Gastrocnemius medialis (tissue), 4 donors: ENCODE data around the gene UNC45A. TPM values are rescaled to one million over a fixed set of nuclear protein-coding genes. Genes with fewer than 3 reads are reported as not detected.

ENCODE experiments used
- ATAC-seq, 2 donors: fragments of 150-250 bp; one replicate each; pipeline ENCODE4 v1.9.1; 2016
- DNase-seq, 2 donors: peaks; one replicate each; pipeline ENCODE4 v3.0.0-alpha.2; 2019
- H3K27ac ChIP-seq, 4 donors: fragments of 200-600 bp; sonication (generic); 1 replicate in 1 of 4; 2 replicates in 3 of 4; pipeline ENCODE4 v1.5.1; 2016 to 2018; ENCODE audit warnings: mild to moderate bottlenecking in 2 of 4, moderate library complexity in 1 of 4
- H3K27me3 ChIP-seq, 3 donors: fragments of 200-600 bp; sonication (generic) in 2 of 3; 1 replicate in 1 of 3; 2 replicates in 2 of 3; pipeline versions ENCODE4 v1.5.1 to v1.6.0; 2016 to 2019; ENCODE audit warnings: mild to moderate bottlenecking in 1 of 3, moderate library complexity in 1 of 3
- H3K36me3 ChIP-seq, 2 donors: fragments of 200-600 bp; sonication (generic) in 1 of 2; one replicate each; pipeline ENCODE4 v1.5.1; 2017 to 2018
- H3K4me1 ChIP-seq, 2 donors: fragments of 200-600 bp; sonication (generic) in 1 of 2; one replicate each; pipeline ENCODE4 v1.5.1; 2016 to 2017; ENCODE audit warnings: mild to moderate bottlenecking in 2 of 2
- H3K4me3 ChIP-seq, 4 donors: fragments of 200-600 bp; sonication (generic) in 3 of 4; 1 replicate in 1 of 4; 2 replicates in 3 of 4; pipeline ENCODE4 v1.5.1; 2016 to 2019; ENCODE audit warnings: mild to moderate bottlenecking in 2 of 4
- H3K9me3 ChIP-seq, 3 donors: fragments of 200-600 bp; sonication (generic) in 2 of 3; 1 replicate in 1 of 3; 2 replicates in 2 of 3; pipeline ENCODE4 v1.5.1; 2016 to 2019
- POLR2A ChIP-seq, 2 donors: fragments of 450-650 bp; IDR thresholded peaks; one replicate each; pipeline ENCODE4 v1.6.1; 2017; ENCODE audit warnings: antibody characterized with exemption in 2 of 2, mild to moderate bottlenecking in 2 of 2, moderate library complexity in 2 of 2
- in situ Hi-C, 4 donors: fragments of 200-750 bp; cut with MboI; loops; one replicate each; pipeline versions ENCODE4 v1.15.0 to v1.8.0; 2017; ENCODE audit warnings: low sequenced_read_pairs in 4 of 4
- intact Hi-C: fragments of 100-400 bp; cut with DNase I; formaldehyde crosslinking; loops from one replicate; pipeline ENCODE4 v1.15.1; 2023; ENCODE audit warnings: low total_unique reads
- total RNA-seq, 4 donors: library from RNA; depleted of rRNA; stranded (reverse); fragments of >200 nt; gene quantifications; one replicate each; pipeline versions ENCODE4 v1.1.0 to v1.2.3, GENCODE V29; 2016
- TF ChIP-seq, protein P1 (sequence below), 5 experiments: fragments of 450-650 bp in 3 of 5; fragments of 200-600 bp in 2 of 5; sonication (generic) in 2 of 5; IDR thresholded peaks in 4 of 5; conservative IDR thresholded peaks in 1 of 5; 1 replicate in 4 of 5; 2 replicates in 1 of 5; pipeline ENCODE4 v1.5.1; 2016 to 2019; ENCODE audit warnings: antibody characterized with exemption in 5 of 5, mild to moderate bottlenecking in 3 of 5, moderate library complexity in 3 of 5

The UNC45A gene
- total RNA-seq, 4 donors from 2014 or later, result 6.8 to 9.6 (median 7.6) TPM

DNA sequence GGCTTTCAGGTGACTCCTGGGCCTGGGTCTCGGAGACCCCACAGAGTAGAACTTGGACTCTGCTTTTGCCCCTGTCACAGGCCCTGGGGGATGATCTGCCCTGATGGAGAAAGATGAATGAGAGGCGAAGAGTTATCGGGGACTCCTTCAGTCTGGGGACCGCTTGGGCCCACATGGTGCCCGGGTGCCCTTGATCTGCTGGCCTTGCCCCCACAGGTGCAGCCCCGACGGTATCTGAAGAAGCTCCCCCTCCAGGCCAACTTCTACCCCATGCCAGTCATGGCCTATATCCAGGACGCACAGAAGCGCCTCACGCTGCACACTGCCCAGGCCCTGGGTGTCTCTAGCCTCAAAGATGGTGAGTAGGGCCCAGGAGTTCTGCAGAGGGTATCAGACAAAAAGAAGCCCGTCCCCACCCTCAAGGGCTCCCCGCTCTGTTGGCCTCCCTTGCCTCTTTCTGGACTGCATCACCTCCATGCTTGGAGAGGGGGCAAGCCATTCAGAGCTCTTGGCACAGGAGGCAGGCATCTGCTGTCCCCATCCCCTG lies 21.6 kb upstream of the UNC45A start:
- in situ Hi-C loops (no loop called here), intact Hi-C loops (no loop called here)
- TF ChIP-seq POLR2A (IDR thresholded peaks at IDR 0.05), result no peak
- H3K9me3 ChIP-seq, result no peaks in the 10 kb centered on the region
- H3K36me3 ChIP-seq, result peaks cover 0 to 76% of the 10 kb centered on the region in 2 donors
- no peak overlapping the region for H3K4me3 ChIP-seq
- ATAC-seq (no peak), DNase-seq (no peak)
- peaks cover 14 to 37% of the 10 kb centered on the region in 2 donors for H3K4me1 ChIP-seq
- H3K27ac ChIP-seq, result peak overlapping the region in 3 of 4 donors; percentile 86 to 95 (median 91)
- no peaks in the 10 kb centered on the region for H3K27me3 ChIP-seq

DNA sequence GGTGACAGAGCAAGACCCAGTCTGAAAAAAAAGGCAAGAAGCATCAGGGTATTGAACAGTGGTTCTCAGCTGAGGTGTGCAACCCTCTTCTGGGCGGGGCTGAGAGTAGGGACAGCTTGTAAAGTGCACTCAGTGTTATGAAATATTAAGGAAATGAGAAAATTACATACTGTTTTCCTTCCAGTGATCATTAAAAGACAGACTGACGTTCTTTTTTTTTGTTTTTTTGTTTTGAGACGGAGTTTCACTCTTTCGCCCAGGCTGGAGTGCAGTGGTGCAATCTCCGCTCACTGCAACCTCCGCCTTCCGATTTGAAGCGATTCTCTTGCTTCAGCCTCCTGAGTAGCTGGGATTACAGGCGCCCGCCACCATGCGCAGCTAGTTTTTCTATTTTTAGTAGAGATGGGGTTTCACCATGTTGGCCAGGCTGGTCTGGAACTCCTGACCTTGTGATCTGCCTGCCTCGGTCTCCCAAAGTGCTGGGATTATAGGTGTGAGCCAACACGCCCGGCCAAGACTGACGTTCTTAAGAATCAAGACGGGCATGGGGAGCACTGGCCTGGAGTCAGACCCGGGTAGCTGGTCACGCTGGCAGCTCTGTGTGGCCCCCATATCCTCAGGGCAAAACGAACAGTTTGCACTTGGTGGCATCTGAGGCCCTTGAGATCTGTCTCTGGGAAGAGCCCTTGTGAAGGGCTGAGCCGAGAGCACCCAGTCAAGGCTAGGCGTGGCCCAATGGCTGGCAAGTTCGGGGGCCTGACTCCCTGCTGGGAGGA lies 20.6 kb upstream of the UNC45A start:
- peaks cover 0 to 77% of the 10 kb centered on the region in 2 donors for H3K36me3 ChIP-seq
- H3K9me3 ChIP-seq, result no peaks in the 10 kb centered on the region
- H3K4me1 ChIP-seq, result peaks cover 14 to 37% of the 10 kb centered on the region in 2 donors
- ATAC-seq, result no peak
- in situ Hi-C loops (no loop called here), intact Hi-C loops (no loop called here)
- H3K27ac ChIP-seq, result peak overlapping the region; percentile 86 to 95 (median 90)
- no peak for DNase-seq
- H3K4me3 ChIP-seq, result no peak overlapping the region
- H3K27me3 ChIP-seq, result no peaks in the 10 kb centered on the region
- TF ChIP-seq, protein P1, sequence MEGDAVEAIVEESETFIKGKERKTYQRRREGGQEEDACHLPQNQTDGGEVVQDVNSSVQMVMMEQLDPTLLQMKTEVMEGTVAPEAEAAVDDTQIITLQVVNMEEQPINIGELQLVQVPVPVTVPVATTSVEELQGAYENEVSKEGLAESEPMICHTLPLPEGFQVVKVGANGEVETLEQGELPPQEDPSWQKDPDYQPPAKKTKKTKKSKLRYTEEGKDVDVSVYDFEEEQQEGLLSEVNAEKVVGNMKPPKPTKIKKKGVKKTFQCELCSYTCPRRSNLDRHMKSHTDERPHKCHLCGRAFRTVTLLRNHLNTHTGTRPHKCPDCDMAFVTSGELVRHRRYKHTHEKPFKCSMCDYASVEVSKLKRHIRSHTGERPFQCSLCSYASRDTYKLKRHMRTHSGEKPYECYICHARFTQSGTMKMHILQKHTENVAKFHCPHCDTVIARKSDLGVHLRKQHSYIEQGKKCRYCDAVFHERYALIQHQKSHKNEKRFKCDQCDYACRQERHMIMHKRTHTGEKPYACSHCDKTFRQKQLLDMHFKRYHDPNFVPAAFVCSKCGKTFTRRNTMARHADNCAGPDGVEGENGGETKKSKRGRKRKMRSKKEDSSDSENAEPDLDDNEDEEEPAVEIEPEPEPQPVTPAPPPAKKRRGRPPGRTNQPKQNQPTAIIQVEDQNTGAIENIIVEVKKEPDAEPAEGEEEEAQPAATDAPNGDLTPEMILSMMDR (IDR thresholded peaks at IDR 0.05 in 4 of 5, conservative IDR thresholded peaks at IDR 0.05 in 1 of 5), result no peak
- no peak for TF ChIP-seq POLR2A (IDR thresholded peaks at IDR 0.05)

DNA sequence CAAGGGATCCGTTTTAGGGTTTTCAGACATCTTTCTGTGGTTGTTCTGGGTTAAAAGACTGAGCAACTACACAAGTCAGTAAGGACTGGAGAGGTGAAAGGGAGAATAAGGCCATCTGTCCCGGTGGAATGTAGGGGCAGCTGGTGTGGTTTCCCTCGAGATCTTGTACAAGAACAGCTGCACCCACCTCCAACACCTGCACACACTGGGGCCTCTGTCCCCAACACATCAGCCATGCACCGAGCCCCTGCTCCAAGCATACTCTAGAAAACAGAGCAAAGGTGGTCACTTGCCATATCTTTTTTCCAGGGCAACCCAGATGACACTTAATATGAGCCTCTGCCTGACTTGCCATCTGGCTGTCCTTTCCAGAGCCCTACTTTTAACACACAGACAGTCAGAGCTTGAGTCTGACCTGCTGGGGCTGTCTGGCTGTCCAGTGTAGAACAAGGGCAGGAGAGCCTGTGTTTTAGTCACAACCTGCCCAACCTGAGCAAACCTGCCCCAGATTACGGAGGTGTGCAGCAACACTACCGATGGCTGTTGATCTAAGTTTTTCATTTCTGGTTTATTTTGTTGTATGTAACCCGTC lies 19.8 kb upstream of the UNC45A start:
- no peaks in the 10 kb centered on the region for H3K27me3 ChIP-seq
- intact Hi-C loops (no loop called here), in situ Hi-C loops (no loop called here)
- no peaks in the 10 kb centered on the region for H3K9me3 ChIP-seq
- TF ChIP-seq, protein P1 (IDR thresholded peaks at IDR 0.05 in 4 of 5, conservative IDR thresholded peaks at IDR 0.05 in 1 of 5), result no peak
- TF ChIP-seq POLR2A (IDR thresholded peaks at IDR 0.05), result no peak
- DNase-seq, result peak in 1 of 2 donors; percentile 77
- peak; percentile 73 to 88 for ATAC-seq
- peak overlapping the region; percentile 86 to 95 (median 90) for H3K27ac ChIP-seq
- peak overlapping the region in 1 of 4 donors; percentile 43 for H3K4me3 ChIP-seq
- H3K36me3 ChIP-seq, result peaks cover 0 to 78% of the 10 kb centered on the region in 2 donors
- peaks cover 14 to 37% of the 10 kb centered on the region in 2 donors for H3K4me1 ChIP-seq

DNA sequence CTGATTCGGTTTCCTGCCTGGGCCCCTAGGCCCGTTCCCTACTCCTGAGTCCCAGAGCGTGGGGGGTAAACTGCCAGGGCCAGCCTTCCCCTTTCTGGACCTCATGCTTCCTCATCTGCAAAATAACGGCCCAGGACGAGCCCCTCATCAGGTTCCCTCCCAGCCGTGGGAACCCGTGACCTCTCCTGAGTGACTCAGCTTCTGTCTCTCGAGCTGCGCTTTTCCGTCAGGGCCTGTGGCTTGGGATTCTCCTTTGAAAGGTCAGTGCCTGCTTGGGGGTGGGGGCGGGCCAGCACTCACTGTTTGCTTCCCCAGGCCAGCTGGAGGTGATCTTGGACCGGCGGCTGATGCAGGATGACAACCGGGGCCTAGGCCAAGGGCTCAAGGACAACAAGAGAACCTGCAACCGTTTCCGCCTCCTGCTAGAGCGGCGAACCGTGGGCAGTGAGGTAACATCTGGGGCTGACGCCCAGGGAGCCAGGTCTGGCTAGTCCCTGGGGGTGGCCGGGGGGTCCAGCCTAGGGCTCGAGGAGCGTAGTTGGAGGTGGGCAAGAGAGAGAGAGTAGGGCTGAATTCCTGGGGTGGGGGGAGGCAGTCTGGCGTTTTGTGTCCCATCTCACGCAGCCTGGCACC lies 19.2 kb upstream of the UNC45A start:
- peaks cover 14 to 37% of the 10 kb centered on the region in 2 donors for H3K4me1 ChIP-seq
- H3K4me3 ChIP-seq, result peak overlapping the region in 3 of 4 donors; percentile 17 to 43 (median 27)
- intact Hi-C loops, result loop anchor here (1.0 kb wide), 2 partner anchors 12 to 13 kb away; partner anchors contain the start of gene MAN2A2
- H3K9me3 ChIP-seq, result no peaks in the 10 kb centered on the region
- TF ChIP-seq, protein P1 (IDR thresholded peaks at IDR 0.05 in 4 of 5, conservative IDR thresholded peaks at IDR 0.05 in 1 of 5), result no peak
- peak in 1 of 2 donors; percentile 23 for TF ChIP-seq POLR2A (IDR thresholded peaks at IDR 0.05)
- no peaks in the 10 kb centered on the region for H3K27me3 ChIP-seq
- ATAC-seq, result peak; percentile 80 to 84
- peaks cover 0 to 78% of the 10 kb centered on the region in 2 donors for H3K36me3 ChIP-seq
- peak; percentile 84 to 94 for DNase-seq
- H3K27ac ChIP-seq, result peak overlapping the region; percentile 86 to 95 (median 90)
- in situ Hi-C loops, result no loop called here
